Kidney tubule cell (primary cell): ENCODE measurements around the gene ABCG4.
"Not testable (repeated sequence)": the region's sequence is repeated elsewhere in the genome, so short reads cannot be mapped to it uniquely, and the experiment has no call there.

Experiments used
- DNase-seq: peaks from one replicate; pipeline ENCODE4 v3.0.0-alpha.2; 2018; ENCODE audit warnings: low spot score

ABCG4 gene

DNA sequence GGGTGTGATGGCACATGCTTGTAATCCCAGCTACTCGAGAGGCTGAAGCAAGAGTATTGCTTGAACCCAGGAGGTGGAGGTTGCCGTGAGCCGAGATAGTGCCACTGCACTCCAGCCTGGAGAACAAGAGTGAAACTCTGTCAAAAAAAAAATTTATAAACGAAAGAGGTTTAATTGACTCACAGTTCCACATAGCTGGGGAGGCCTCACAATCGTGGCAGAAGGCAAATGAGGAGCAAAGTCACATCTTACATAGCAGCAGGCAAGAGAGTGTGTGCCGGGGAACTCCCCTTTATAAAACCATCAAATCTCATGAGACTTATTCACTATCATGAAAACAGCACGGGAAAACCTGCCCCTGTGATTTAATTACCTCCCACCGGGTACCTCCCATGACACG lies 35.5 kb downstream of the ABCG4 start:
- DNase-seq: not testable (repeated sequence)

DNA sequence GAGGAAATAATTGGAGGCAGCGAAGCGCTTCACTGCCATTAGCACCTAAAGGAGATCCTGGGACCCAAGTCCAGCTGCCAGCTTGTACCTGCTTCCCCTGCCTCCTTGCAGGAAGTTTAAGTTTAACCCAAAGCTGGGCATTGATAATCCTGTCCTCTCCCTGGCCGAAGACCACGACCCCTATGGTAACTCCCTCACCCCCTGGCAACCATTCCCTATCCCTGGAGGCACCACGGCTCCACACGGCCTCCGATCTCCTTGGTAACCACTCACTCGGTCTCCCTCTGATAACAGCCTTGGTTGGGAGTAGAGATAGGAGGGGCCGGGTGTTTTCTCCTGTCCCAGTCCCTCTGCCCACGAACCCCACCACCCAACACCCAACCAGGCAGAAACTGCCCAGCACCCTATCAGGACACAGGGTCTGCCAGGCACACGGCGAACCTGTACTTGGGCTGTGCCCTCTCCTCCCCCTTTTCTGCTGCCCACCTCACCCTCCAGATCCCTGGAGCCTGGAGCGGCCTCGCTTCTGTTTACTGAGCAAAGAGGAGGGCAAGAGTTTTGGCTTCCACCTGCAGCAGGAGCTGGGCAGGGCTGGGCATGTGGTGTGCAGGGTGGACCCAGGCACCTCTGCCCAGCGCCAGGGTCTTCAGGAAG lies 37.3 kb downstream of the ABCG4 start:
- DNase-seq: no peak

DNA sequence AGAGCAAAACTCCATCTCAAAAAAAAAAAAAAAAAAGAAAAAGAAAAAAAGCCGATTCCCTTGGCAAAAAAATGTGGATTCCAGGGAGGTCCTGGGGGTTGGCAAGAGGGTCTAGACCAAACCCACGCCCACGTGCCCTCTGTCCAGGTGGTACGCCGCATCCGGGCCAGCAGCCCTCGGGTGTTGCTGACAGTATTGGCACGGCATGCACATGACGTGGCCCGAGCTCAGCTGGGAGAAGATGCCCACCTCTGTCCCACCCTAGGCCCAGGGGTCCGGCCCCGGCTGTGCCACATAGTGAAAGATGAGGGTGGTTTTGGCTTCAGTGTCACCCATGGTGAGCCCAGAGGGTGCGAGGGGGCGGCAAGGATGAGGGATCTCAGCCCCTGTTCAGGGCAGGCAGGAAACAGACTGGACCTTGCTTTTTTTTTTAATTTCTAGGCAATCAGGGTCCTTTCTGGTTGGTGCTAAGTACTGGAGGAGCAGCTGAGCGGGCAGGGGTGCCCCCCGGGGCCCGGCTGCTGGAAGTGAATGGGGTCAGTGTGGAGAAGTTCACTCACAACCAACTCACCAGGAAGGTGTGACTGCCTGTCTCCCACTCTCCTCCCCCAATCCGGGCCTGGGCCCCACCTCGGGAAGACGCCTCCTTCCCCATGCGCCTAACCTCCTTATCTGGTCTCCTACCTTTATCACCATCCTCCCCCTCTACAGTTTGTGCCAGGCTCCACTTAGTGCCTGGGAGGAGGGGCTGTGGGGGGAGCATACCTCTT lies 38.5 kb downstream of the ABCG4 start:
- DNase-seq: no peak

DNA sequence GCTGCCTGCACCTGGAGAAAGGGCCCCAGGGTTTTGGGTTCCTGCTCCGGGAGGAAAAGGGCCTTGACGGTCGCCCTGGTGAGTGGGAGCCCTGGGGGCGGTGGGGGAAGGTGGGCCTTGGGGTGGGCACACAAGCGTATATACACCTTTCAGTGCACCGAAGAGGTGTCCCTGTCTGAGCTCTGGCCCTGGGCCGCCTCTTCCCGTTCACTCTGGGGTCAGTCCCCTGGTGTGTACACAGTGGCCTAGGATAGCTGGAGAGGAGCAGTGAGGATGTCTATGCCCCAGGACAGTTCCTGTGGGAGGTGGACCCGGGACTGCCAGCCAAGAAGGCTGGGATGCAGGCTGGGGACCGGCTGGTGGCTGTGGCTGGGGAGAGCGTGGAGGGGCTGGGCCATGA lies 39.2 kb downstream of the ABCG4 start:
- DNase-seq: no peak

DNA sequence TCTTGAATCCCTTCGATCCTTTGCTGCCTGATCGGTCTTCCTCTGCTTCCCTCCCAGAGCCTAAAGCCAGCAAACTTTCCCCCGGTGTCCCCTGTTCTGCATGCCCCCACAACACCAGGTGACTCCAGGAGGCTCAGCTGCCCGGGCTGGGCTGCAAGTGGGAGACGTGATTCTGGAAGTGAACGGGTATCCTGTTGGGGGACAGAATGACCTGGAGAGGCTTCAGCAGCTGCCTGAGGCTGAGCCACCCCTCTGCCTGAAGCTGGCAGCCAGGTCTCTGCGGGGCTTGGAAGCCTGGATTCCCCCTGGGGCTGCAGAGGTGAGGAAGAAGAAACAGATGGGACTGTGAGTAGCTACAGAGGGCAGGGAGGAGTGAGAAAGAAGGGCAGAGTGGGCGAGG lies 40.0 kb downstream of the ABCG4 start:
- DNase-seq: no peak

DNA sequence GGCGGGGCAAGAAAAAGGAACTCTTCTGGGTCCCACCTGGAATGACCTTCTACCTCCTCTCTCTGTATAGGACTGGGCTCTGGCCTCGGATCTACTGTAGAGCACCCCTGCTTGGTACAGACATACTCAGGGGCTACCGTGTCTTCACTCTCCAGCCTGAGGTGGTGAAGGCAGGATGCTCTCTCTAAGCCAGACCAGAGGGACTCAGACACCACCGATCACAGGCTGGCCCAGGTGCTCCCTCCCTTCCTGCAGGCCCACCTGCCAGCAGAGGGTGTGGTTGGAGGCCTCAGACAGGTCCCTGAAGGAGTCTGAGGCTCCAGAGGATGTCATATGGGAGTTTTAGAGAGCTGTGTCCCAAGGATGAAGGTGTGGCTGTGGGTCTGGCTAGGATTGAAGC lies 40.5 kb downstream of the ABCG4 start:
- no peak for DNase-seq

DNA sequence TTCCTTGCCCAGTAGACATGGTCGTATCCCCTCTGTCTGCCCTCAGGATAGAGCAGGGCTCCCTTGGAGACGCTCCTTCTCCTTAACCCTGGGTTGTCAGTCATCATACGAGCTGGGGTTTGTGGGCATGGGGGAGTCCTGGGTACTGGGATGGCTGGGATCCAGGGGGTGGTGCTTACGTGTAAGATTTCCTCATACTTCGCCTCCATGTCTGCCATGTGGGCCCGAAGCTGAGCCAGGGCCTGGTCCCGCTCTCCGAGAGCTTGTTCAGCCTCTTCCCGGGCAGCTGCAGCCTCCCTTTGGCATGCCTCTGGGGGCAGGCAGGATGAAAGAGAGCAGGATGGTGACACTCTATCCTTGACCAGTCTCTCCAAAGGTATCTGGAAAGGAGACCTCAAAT lies 41.7 kb downstream of the ABCG4 start:
- no peak for DNase-seq

DNA sequence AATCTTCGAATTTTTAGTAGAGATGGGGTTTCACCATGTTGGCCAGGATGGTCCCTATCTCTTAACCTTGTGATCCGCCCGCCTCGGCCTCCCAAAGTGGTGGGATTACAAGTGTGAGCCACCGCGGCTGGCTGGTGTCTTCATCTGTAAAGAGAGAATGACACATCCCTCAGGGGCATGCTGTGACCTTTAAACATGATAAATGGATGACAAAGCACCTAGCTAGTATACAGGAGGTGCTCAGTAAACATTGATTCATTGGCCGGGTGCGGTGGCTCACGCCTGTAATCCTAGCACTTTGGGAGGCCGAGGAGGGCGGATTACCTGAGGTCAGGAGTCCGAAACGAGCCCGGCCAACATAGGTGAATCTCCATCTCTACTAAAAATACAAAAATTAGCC lies 42.4 kb downstream of the ABCG4 start:
- not testable (repeated sequence) for DNase-seq

DNA sequence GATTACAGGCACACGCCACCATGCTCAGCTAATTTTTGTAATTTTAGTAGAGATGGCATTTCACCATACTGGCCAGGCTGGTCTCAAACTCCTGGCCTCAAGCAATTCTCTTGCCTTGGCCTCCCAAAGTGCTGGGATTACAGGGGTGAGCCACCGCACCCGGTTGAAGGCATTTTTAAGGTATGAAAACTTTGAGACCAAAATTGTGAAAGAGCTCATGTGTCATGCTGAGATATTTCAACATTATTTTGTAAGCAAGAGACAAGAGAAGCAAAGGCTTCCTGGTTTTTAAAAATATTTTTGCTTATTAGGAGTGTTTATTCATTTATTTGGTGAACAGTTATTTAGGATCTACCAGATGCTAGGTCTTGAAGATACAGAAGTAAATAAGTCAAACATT lies 43.3 kb downstream of the ABCG4 start:
- no peak for DNase-seq

DNA sequence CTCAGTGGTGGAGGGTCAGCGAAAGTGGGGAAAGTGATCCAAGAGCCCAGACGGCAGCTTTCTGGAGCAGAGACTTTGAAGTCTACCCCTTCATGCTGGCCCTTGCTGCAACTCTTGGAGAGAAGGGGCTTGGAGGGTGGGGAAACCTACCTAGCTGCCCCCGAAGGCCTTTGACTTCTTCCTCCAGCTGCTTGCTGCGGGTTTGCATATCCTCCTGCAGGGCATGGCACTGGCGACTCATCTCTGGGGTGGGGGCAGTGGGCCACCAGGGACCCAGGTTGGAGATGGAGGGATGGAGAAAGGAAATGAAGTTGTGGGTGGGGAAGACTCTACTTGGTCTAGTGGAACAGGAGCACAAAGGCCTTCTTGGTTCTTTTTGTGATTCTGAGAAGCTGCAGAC lies 44.1 kb downstream of the ABCG4 start:
- DNase-seq: no peak

DNA sequence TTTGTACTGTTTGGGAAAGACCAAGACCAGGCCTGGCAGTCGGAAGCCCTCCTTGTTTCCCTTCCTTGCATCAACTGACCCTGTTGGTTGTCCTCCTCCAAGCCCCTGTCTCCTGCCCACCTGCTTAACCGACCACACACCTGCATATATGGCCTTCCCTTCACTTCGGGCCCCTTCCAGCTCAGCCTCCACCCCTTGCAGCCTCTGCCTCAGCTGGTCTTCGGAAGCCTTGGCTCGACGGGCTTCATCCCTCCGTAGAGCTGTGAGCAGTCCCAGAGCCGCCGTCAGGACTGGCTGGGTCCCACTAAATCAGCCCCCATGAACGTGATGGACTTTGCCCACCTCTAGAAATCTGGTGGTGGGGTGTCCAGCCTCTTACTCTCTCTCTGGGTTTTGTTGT lies 44.8 kb downstream of the ABCG4 start:
- no peak for DNase-seq

DNA sequence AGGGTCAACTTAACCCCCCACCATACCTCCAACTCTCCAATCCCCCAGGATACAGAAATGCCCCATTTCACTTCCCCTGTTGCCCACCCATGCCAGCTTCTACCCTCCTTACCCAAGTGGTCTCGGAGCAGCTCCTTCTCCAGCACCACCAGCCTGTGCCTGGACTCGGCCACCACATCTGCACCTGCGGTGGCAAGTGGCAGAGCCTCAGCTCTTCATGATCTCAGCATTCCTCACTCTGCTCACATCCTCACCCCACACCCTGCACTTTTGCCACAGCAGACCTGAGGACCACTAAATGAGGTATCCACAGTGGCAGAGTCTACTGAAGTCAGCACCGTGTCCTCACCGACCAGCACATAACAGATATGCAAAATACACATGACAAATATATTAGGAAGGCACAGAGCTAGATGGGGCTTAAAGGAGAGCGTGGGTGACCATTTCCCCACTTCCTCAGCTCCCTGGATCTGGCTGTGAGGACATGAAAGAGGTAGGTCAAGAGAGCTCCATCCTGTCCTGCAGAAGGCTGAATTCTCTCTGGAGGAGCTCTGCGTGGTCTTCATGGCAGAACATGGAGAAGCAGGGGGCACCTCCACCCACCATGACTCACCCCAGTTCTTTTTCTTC lies 46.1 kb downstream of the ABCG4 start:
- no peak for DNase-seq

DNA sequence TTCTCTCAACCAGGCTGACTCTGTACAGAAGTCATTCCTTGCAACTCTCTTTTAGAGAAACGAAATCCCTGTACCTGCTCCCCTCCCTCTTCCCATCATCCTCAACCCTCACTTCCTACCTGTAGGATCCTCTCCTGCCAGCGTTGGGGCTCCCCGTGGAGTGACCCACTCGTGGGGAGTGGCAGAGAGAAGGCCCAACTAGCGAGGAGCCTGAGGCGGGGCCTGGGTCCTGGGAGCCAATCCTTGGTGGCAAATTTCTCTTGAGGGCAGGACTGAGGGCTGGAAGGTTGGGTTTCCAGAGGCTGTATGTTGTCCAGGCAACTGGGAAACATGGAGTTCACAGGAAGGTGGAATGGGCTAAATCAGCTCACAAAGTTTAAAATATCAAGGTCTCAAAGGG lies 46.8 kb downstream of the ABCG4 start:
- peak; percentile 37 for DNase-seq

DNA sequence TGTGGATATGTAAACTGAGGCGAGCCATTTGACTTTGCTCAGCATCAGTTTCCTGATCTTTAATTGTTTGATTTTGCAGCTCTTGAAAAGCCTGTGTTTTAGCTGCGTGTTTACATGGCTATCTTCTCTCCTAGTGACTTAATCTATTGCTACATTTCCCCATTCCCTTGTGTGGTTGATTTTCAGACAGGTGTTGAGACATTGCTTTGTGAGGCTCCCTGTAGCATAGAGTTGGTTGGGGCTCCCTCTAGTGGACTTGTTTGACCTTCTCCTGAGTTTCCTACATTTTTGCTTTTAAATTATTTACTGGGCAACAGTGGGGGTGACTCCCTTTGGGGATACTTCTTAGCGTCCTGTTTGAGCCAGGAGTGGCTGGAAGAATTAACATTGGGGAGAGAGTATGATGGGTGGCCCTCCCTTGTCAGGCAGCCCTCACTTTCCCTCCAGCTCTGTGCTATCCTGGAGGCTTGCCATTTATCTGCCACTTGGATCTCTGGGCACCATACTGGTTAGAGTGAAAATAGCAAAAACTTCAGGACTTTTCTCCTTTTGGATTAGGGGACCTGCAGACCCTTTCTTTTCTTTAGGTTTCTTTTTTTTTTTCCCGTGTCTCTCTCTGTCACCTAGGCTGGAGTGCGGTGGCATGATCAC lies 48.1 kb downstream of the ABCG4 start:
- DNase-seq: peak; percentile 84

DNA sequence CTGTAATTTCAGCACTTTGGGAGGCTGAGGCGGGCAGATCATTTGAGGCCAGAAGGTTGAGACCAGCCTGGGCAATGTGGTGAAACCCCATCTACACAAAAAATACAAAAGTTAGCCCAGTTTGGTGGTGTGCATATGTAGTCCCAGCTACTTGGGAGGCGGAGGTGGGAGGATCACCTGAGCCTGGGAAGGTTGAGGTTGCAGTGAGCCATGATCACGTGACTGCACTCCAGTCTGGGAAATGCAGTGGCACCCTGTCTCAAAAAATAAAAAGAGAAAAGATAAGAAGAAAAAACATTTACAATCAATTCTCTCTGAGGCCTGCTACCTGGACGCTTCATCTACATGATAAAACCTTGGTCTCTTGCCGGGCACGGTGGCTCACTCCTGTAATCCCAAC lies 50.1 kb downstream of the ABCG4 start:
- DNase-seq: no peak

DNA sequence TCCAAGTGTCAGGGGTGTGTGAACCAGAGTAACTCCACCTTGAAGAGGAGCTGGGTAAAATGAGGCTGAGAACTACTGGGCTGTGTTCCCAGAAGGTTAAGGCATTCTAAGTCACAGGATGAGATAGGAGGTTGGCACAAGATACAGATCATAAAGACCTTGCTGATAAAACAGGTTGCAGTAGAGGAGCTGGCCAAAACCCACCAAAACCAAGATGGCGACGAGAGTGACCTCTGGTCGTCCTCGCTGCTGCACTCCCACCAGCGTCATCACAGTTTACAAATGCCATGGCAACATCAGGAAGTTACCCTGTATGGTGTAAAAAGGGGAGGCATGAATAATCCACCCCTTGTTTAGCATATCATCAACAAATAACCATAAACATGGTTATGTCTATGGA lies 52.4 kb downstream of the ABCG4 start:
- DNase-seq: not testable (repeated sequence)

DNA sequence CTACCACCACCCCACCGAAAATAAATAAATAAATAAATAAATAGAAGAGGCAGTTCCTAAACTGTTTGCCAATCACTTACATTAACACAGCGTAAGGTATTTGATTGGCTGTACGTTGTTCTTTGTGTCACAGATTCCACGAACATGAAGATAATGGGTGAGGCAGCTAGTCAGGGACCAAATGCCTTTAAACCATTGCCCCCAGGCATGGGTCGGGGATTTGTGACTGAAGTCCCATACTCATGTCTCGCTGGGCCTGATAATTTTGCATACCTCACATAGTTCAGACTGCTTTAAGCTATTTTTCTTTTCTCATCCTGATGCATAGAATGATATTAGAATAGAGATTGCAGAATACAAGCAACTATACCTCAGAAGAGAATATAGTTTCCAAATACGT lies 53.7 kb downstream of the ABCG4 start:
- no peak for DNase-seq

DNA sequence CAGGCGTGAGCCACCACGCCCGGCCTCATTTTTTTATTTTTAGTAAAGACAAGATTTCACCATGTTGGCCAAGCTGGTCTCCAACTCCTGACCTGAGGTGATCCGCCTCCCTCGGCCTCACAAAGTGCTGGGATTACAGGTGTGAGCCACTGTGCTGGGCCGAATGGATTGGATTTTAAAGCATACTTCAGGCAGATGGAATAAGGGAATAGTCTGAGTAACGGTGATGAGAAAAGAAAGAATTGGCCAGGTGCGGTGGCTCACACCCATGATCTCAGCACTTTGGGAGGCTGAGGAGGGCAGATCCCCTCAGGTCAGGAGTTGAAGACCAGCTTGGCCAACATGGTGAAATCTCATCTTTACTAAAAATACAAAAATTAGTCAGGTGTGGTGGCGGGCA lies 55.2 kb downstream of the ABCG4 start:
- DNase-seq: no peak

DNA sequence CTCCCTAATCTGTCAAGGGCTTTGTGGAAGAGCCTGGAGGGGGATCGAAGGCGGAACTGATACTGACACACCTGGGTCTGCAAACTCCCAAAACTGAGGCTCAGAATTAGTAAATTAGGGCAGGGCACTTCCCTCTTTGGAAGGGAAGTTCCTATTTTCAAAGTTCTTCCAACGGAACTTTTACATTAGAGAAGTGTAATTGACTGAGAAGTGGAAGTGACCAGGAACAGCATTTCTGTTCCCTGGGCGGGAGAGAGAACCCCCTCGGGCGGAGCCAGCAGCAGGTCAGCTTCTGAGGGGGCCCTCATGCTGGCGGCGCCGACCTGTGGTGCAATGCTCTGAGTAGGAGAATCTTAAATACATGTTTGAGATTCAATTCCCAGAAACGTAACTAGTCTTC lies 56.2 kb downstream of the ABCG4 start:
- DNase-seq: no peak

DNA sequence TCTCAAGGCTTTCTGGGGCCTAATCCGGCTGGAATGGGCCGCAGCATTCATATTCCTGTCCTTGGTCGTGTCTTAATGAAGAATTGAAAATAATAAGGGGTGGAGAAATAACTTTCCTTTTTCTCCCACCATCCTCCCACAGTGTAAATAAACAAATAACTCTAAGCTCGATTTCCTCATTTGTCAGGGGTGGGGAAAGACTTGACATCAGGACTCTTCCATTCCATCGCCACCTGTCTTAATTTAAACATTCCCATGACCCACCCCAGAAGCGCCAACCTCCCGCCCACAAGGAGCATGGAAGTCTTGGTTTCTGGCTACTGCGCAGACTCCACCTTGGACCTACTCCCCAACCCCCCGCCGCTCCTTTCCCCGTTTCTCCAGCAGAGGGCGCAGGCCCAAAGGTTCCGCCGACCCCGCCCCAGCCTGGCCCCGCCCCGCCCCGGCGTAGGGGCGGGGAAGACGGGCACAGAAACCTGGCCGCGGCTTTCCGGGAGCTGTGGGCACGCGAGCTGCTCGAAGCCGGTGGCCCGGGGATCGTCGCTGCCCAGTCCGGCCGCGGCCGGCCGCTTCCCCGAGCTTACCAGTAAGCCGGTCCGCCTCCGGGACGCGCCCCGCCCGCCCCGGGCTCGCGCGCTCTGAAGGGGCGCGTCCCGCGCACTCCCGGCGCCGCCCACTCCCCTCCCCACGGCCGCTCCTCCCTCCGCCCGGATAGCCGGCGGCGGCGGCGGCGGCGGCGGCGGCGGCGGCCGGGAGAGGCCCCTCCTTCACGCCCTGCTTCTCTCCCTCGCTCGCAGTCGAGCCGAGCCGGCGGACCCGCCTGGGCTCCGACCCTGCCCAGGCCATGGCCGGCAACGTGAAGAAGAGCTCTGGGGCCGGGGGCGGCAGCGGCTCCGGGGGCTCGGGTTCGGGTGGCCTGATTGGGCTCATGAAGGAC lies 57.0 kb downstream of the ABCG4 start, which contains the start of gene CBL:
Gene CBL (plus strand): TSS at position 766 of the 937 bp plus-strand sequence. CDS start 79 bp downstream, at position 845.
- peak; percentile 89 for DNase-seq

DNA sequence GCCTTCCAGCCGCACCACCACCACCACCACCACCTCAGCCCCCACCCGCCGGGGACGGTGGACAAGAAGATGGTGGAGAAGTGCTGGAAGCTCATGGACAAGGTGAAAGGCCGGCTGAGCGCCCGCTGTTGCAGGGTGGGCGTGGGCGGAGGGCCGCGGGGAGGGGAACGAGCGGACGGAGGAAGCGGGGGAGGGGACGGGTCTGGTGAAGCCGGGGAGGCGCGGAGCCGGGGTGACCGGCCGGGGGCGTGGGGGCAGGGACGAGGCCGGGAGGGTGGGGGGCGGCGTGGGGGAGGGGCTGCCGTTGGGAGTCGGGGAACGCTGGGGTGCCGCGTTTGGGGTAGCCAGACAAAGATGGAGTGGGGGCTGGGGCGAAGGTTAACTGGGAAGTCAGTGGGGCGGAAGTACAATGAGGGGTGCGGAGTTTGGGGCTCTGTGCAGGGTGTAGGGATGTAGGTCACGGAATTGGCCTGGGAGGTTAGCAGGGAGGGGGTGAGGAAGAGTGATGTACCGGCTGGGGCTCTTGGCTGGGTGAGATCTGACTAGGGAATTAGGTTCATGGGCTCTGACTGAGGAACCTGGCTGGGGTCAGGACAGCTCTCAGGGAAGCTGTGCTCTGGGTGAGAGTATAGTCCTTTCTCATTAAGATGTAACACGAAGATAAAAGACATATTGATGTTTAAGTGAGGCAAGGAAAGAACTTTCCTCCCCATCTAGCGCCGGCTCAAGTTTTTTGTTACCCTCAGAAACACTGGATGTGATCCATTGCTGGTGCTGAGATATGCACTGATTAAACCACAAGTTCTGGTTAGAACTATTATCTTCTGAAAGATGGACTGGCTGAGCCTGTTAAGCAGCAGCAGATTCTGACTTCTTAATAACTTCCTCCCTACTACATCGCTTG lies 57.9 kb downstream of the ABCG4 start:
- DNase-seq: peak; percentile 11
